Measurements from ENCODE around the gene MUSTN1. TPM values are rescaled to one million over a fixed set of nuclear protein-coding genes. Genes with fewer than 3 reads are reported as not detected.

MUSTN1 gene
- total RNA-seq, 1 experiment from 2014 or later = 0.49 TPM

DNA sequence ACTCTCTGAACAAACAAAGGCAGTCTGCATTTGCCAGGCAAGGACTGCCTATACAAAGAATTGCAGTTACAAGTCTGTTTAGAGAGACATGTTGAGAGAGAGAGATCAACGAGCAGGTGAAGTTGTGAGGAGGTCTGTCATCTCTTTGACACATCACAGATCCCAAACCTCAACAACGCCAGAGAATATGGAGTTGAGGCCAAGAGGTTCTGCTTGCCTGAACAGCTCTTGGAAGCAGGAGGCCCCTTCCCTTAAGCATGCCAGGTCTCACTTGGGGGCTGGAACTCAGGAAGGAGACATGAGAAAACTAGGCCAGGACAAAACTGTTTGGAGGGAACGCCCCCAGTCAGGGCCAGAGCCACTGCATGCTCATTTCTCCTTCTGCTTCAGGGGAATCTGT, 22.3 kb upstream of the MUSTN1 start:
- CTCF ChIA-PET = no interaction called here
- DNase-seq (ENCODE audit: low read depth, low spot score) (no peak), ATAC-seq (no peak)
- Histone ChIP-seq H3K36me3 (ENCODE audit: control insufficient read depth, insufficient read depth, low read length) (no peaks in the 10 kb centered on the region), H3K4me3 (ENCODE audit: low read depth in 2 of 2, low read length in 2 of 2) (no peak overlapping the region), H3K27ac (ENCODE audit: low read length) (no peak overlapping the region), H3K27me3 (ENCODE audit: control insufficient read depth, insufficient read depth, low read length) (no peaks in the 10 kb centered on the region), H3K9me3 (ENCODE audit: control insufficient read depth, insufficient read depth, low read depth, low read length) (no peaks in the 10 kb centered on the region), H3K4me1 (ENCODE audit: control insufficient read depth, insufficient read depth, low read length) (no peaks in the 10 kb centered on the region)
- intact Hi-C loops (cut with micrococcal nuclease; ENCODE audit: unreplicated experiment) = no loop called here
- TF ChIP-seq, protein P1, sequence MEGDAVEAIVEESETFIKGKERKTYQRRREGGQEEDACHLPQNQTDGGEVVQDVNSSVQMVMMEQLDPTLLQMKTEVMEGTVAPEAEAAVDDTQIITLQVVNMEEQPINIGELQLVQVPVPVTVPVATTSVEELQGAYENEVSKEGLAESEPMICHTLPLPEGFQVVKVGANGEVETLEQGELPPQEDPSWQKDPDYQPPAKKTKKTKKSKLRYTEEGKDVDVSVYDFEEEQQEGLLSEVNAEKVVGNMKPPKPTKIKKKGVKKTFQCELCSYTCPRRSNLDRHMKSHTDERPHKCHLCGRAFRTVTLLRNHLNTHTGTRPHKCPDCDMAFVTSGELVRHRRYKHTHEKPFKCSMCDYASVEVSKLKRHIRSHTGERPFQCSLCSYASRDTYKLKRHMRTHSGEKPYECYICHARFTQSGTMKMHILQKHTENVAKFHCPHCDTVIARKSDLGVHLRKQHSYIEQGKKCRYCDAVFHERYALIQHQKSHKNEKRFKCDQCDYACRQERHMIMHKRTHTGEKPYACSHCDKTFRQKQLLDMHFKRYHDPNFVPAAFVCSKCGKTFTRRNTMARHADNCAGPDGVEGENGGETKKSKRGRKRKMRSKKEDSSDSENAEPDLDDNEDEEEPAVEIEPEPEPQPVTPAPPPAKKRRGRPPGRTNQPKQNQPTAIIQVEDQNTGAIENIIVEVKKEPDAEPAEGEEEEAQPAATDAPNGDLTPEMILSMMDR (IDR thresholded peaks at IDR 0.05) = no peak
- TF ChIP-seq POLR2AphosphoS5 (IDR thresholded peaks at IDR 0.05; ENCODE audit: low read depth, low read length) (no peak), TCF7L2 (IDR thresholded peaks at IDR 0.05; ENCODE audit: low read depth, low read length) (no peak), SIN3A (IDR thresholded peaks at IDR 0.05; ENCODE audit: borderline replicate concordance, insufficient read depth, low read depth, low read length) (no peak)
- TF ChIP-seq, protein P2, sequence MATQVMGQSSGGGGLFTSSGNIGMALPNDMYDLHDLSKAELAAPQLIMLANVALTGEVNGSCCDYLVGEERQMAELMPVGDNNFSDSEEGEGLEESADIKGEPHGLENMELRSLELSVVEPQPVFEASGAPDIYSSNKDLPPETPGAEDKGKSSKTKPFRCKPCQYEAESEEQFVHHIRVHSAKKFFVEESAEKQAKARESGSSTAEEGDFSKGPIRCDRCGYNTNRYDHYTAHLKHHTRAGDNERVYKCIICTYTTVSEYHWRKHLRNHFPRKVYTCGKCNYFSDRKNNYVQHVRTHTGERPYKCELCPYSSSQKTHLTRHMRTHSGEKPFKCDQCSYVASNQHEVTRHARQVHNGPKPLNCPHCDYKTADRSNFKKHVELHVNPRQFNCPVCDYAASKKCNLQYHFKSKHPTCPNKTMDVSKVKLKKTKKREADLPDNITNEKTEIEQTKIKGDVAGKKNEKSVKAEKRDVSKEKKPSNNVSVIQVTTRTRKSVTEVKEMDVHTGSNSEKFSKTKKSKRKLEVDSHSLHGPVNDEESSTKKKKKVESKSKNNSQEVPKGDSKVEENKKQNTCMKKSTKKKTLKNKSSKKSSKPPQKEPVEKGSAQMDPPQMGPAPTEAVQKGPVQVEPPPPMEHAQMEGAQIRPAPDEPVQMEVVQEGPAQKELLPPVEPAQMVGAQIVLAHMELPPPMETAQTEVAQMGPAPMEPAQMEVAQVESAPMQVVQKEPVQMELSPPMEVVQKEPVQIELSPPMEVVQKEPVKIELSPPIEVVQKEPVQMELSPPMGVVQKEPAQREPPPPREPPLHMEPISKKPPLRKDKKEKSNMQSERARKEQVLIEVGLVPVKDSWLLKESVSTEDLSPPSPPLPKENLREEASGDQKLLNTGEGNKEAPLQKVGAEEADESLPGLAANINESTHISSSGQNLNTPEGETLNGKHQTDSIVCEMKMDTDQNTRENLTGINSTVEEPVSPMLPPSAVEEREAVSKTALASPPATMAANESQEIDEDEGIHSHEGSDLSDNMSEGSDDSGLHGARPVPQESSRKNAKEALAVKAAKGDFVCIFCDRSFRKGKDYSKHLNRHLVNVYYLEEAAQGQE (IDR thresholded peaks at IDR 0.05; ENCODE audit: insufficient read depth in 1 of 2, low read depth in 2 of 2, low read length in 1 of 2) = no peak
- no TSS peak for BruUV-seq (replicated peaks)
- in situ Hi-C loops (cut with HindIII; ENCODE audit: low pct_unique_long_range_greater_than_20kb, low sequenced_read_pairs) = no loop called here
- POLR2A ChIA-PET = no interaction called here

DNA sequence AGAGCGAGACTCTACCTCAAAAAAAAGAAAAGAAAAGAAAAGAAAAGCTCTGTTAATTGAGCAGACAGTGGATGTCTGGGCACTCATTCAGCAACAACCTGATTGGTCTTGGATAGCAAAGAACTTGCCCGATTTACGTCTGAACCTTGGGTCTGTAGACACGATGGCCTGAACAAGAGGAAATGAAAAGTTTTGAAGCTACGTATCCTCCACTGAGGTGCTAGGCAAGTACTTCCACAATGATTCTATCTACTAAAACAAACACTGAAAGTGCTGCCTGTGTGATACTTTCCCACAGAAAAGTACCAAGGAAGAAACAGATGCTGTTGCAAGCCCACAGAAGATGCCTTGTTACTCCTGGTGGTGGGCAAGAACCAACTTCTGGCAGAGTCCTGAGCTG, 21.8 kb upstream of the MUSTN1 start:
- ChIA-PET CTCF (no interaction called here), POLR2A (interaction anchor here (0.7 kb wide), 1 partner anchor 271 kb away, joined by 4 read pairs; no protein-coding TSS in a partner anchor)
- Histone ChIP-seq H3K36me3 (ENCODE audit: control insufficient read depth, insufficient read depth, low read length) (no peaks in the 10 kb centered on the region), H3K27ac (ENCODE audit: low read length) (no peak overlapping the region), H3K4me1 (ENCODE audit: control insufficient read depth, insufficient read depth, low read length) (no peaks in the 10 kb centered on the region), H3K4me3 (ENCODE audit: low read depth in 2 of 2, low read length in 2 of 2) (no peak overlapping the region), H3K9me3 (ENCODE audit: control insufficient read depth, insufficient read depth, low read depth, low read length) (no peaks in the 10 kb centered on the region), H3K27me3 (ENCODE audit: control insufficient read depth, insufficient read depth, low read length) (no peaks in the 10 kb centered on the region)
- no TSS peak for BruUV-seq (replicated peaks)
- intact Hi-C loops (cut with micrococcal nuclease; ENCODE audit: unreplicated experiment) = no loop called here
- ATAC-seq (no peak), DNase-seq (ENCODE audit: low read depth, low spot score) (no peak)
- in situ Hi-C loops (cut with HindIII; ENCODE audit: low pct_unique_long_range_greater_than_20kb, low sequenced_read_pairs) = no loop called here
- TF ChIP-seq, protein P2 (IDR thresholded peaks at IDR 0.05; ENCODE audit: insufficient read depth in 1 of 2, low read depth in 2 of 2, low read length in 1 of 2) = no peak
- TF ChIP-seq SIN3A (IDR thresholded peaks at IDR 0.05; ENCODE audit: borderline replicate concordance, insufficient read depth, low read depth, low read length) (no peak), POLR2AphosphoS5 (IDR thresholded peaks at IDR 0.05; ENCODE audit: low read depth, low read length) (no peak), TCF7L2 (IDR thresholded peaks at IDR 0.05; ENCODE audit: low read depth, low read length) (no peak)
- TF ChIP-seq, protein P1 (IDR thresholded peaks at IDR 0.05) = no peak
